Right lobe of liver (tissue), 6 donors: Measurements from ENCODE around the gene TLE3. TPM values are rescaled to one million over a fixed set of nuclear protein-coding genes. Genes with fewer than 3 reads are reported as not detected.

Source experiments
- ATAC-seq, 4 donors: fragments of 200-7000 bp; cut with Tn5 transposase; one replicate each; pipeline ENCODE4 v1.9.1; 2020; ENCODE audit warnings: mild to moderate bottlenecking in 4 of 4, moderate library complexity in 4 of 4
- DNase-seq, 3 donors: peaks; one replicate each; pipeline ENCODE4 v3.0.0-alpha.2; 2020
- H3K27ac ChIP-seq, 3 donors: fragments of 200-600 bp; one replicate each; pipeline ENCODE4 v1.8.0; 2022
- H3K27me3 ChIP-seq, 2 donors: fragments of 200-600 bp; one replicate each; pipeline ENCODE4 v1.8.0; 2022
- H3K36me3 ChIP-seq, 4 donors: fragments of 200-600 bp; sonication (generic) in 1 of 4; one replicate each; pipeline versions ENCODE4 v1.5.1 to v1.8.0; 2017 to 2022; ENCODE audit warnings: control low read depth in 1 of 4
- H3K4me1 ChIP-seq, 4 donors: fragments of 200-600 bp; sonication (generic) in 1 of 4; one replicate each; pipeline versions ENCODE4 v1.5.1 to v1.8.0; 2017 to 2022; ENCODE audit warnings: control low read depth in 1 of 4
- H3K4me3 ChIP-seq, 3 donors: fragments of 200-600 bp; one replicate each; pipeline ENCODE4 v1.8.0; 2022
- H3K9me3 ChIP-seq, 4 donors: fragments of 200-600 bp; sonication (generic) in 1 of 4; one replicate each; pipeline versions ENCODE4 v1.5.1 to v1.8.0; 2017 to 2022; ENCODE audit warnings: control low read depth in 1 of 4
- CTCF ChIP-seq, 4 donors: fragments of 200-600 bp in 3 of 4; fragments of 450-650 bp in 1 of 4; IDR thresholded peaks; one replicate each; pipeline versions ENCODE4 v1.5.1 to v1.8.0; 2016 to 2022; ENCODE audit warnings: antibody characterized with exemption in 4 of 4, mild to moderate bottlenecking in 2 of 4
- POLR2A ChIP-seq: fragments of 450-650 bp; IDR thresholded peaks from one replicate; pipeline ENCODE4 v1.6.1; 2017; ENCODE audit warnings: antibody characterized with exemption, mild to moderate bottlenecking
- WGBS: methylation state at CpG from one replicate; pipeline ENCODE4 v1.1.6; 2018; ENCODE audit warnings: low coverage, low lambda C conversion rate; ENCODE audit not compliant: insufficient coverage; ENCODE audit errors: missing lambda C conversion rate; 5-methylcytosine and 5-hydroxymethylcytosine counted together
- intact Hi-C, 2 donors: fragments of 100-400 bp; cut with DNase I; formaldehyde crosslinking; loops; one replicate each; pipeline versions ENCODE4 v1.11.2 to v1.14.1; 2022
- total RNA-seq, 6 experiments: library from RNA; depleted of rRNA in 2 of 6; stranded (reverse); fragments of >200 nt in 2 of 6; fragmentation: NEBNext Ultra II Directional in 3 of 6; extraction: Animal tissue kit (Norgen Biotek cat#: 25700) in 3 of 6; gene quantifications; one replicate each; pipeline versions ENCODE4 v1.1.0 to v1.2.4, GENCODE V29; 2016 to 2023
- donor health status: DM: no; HTN: yes; CAD: no.
- donor health status: DM: no; HTN: no; CAD: no.
- donor health status: DM: no; HTN: no; CAD: no.
- donor health status: DM: no; HTN: yes; CAD: no.
- donor health status: DM: no; HTN: yes; CAD: no.

TLE3 gene
- total RNA-seq, 6 experiments from 2014 or later: 8.9 to 38.2 (median 21.2) TPM

- no peak for ATAC-seq
- TF ChIP-seq POLR2A (no peak), CTCF (IDR thresholded peaks at IDR 0.05) (no peak)
These were observed 94.8 kb downstream of the TLE3 start for GRCh38 chr15:70002897-70003296.

GRCh38 chr15:70001859-70002258 is 95.9 kb downstream of the TLE3 start:
- peaks cover 0 to 33% (median 11%) of the 10 kb centered on the region in 4 donors for H3K4me1 ChIP-seq
- DNase-seq (no peak), ATAC-seq (peak in 3 of 4 donors; percentile 30 to 37 (median 31))
- H3K27ac ChIP-seq: no peak overlapping the region
- no peak overlapping the region for H3K4me3 ChIP-seq
- H3K36me3 ChIP-seq: no peaks in the 10 kb centered on the region
- no peaks in the 10 kb centered on the region for H3K9me3 ChIP-seq
- WGBS: 25% methylated on average over 4 of the region's 4 CpGs
- no peak for TF ChIP-seq CTCF (IDR thresholded peaks at IDR 0.05)
- TF ChIP-seq POLR2A: no peak
- intact Hi-C loops: no loop called here
- H3K27me3 ChIP-seq: no peaks in the 10 kb centered on the region

More at GRCh38 chr15:70002897-70003296, 94.8 kb downstream of the TLE3 start:
- Histone ChIP-seq H3K27ac (no peak overlapping the region), H3K4me1 (peaks cover 0 to 23% (median 9%) of the 10 kb centered on the region in 4 donors), H3K27me3 (no peaks in the 10 kb centered on the region), H3K4me3 (no peak overlapping the region), H3K36me3 (no peaks in the 10 kb centered on the region), H3K9me3 (no peaks in the 10 kb centered on the region)
- DNase-seq: no peak
- 100% methylated on average over 2 of the region's 2 CpGs for WGBS
- intact Hi-C loops: no loop called here

GRCh38 chr15:69999392-70000085 is 98.2 kb downstream of the TLE3 start:
- TF ChIP-seq POLR2A (no peak), CTCF (IDR thresholded peaks at IDR 0.05) (no peak)
- no peak overlapping the region for H3K4me3 ChIP-seq
- no peaks in the 10 kb centered on the region for H3K9me3 ChIP-seq
- intact Hi-C loops: no loop called here
- H3K27me3 ChIP-seq: no peaks in the 10 kb centered on the region
- 88% methylated on average over 15 of the region's 17 CpGs for WGBS
- DNase-seq: no peak
- H3K4me1 ChIP-seq: peaks cover 0 to 39% (median 14%) of the 10 kb centered on the region in 4 donors
- no peak overlapping the region for H3K27ac ChIP-seq
- no peaks in the 10 kb centered on the region for H3K36me3 ChIP-seq
- ATAC-seq: no peak

- WGBS: 97% methylated on average over 6 of the region's 15 CpGs
- peaks cover 0 to 39% (median 14%) of the 10 kb centered on the region in 4 donors for H3K4me1 ChIP-seq
- H3K36me3 ChIP-seq: no peaks in the 10 kb centered on the region
- no peak overlapping the region for H3K4me3 ChIP-seq
- intact Hi-C loops: no loop called here
- no peak overlapping the region for H3K27ac ChIP-seq
- TF ChIP-seq POLR2A: no peak
- DNase-seq (no peak), ATAC-seq (no peak)
- H3K9me3 ChIP-seq: no peaks in the 10 kb centered on the region
- H3K27me3 ChIP-seq: no peaks in the 10 kb centered on the region
These were observed 99.0 kb downstream of the TLE3 start for GRCh38 chr15:69998541-69999391.

GRCh38 chr15:69997813-69998212 is 99.9 kb downstream of the TLE3 start:
- no peak overlapping the region for H3K4me3 ChIP-seq
- DNase-seq (peak in 1 of 3 donors; percentile 46), ATAC-seq (peak in 2 of 4 donors; percentile 3 to 35)
- H3K27ac ChIP-seq: peak overlapping the region in 1 of 3 donors; percentile 63
- TF ChIP-seq POLR2A: no peak
- no peak for TF ChIP-seq CTCF (IDR thresholded peaks at IDR 0.05)
- no peaks in the 10 kb centered on the region for H3K36me3 ChIP-seq
- H3K9me3 ChIP-seq: no peaks in the 10 kb centered on the region
- H3K27me3 ChIP-seq: no peaks in the 10 kb centered on the region
- H3K4me1 ChIP-seq: peaks cover 0 to 39% (median 14%) of the 10 kb centered on the region in 4 donors
- intact Hi-C loops: no loop called here
- 50% methylated on average over 1 of the region's 2 CpGs for WGBS
